HepG2 (cell line): ENCODE data around the gene PFKL. TPM values are rescaled to one million over a fixed set of nuclear protein-coding genes. Genes with fewer than 3 reads are reported as not detected.

Source experiments
- ASH2L ChIP-seq: fragments of 300-600, 200-600 bp; sonication (generic); IDR thresholded peaks from 2 replicates; pipeline ENCODE4 v1.7.0; 2017; ENCODE audit warnings: low read depth, mild to moderate bottlenecking, moderate library complexity, mixed read lengths, low read length; ENCODE audit not compliant: insufficient read length
- ATF1 ChIP-seq: IDR thresholded peaks from 2 replicates; pipeline ENCODE4 v1.6.1; 2016; ENCODE audit warnings: mild to moderate bottlenecking, control low read depth
- ATF6 ChIP-seq: sonication (generic); formaldehyde crosslinking; conservative IDR thresholded peaks from 2 replicates; pipeline ENCODE4 v1.4.0; 2020; ENCODE audit warnings: missing genetic modification reagents
- GATAD1 ChIP-seq: IDR thresholded peaks from 2 replicates; pipeline ENCODE4 v1.6.1; 2016; ENCODE audit warnings: missing genetic modification reagents, missing compliant biosample characterization
- HIC2 ChIP-seq: sonication (generic); formaldehyde crosslinking; IDR thresholded peaks from 2 replicates; pipeline ENCODE4 v1.9.0; 2022; ENCODE audit warnings: low read depth, missing genetic modification reagents
- MTF2 ChIP-seq: sonication (generic); formaldehyde crosslinking; IDR thresholded peaks from 2 replicates; pipeline ENCODE4 v1.5.0; 2020; ENCODE audit warnings: missing genetic modification reagents, borderline replicate concordance
- STAT5B ChIP-seq: sonication (generic); formaldehyde crosslinking; IDR thresholded peaks from 2 replicates; pipeline ENCODE4 v1.4.0; 2020; ENCODE audit warnings: missing genetic modification reagents
- ZBTB14 ChIP-seq: sonication (generic); formaldehyde crosslinking; IDR thresholded peaks from 2 replicates; pipeline ENCODE4 v1.4.0; 2020; ENCODE audit warnings: missing genetic modification reagents
- ZBTB40 ChIP-seq, 2 experiments: fragments of 450-650 bp in 1 of 2; sonication (generic) in 1 of 2; formaldehyde crosslinking in 1 of 2; IDR thresholded peaks; 2 replicates each; pipeline versions ENCODE4 v1.6.1 to v1.8.0; 2016 to 2022; ENCODE audit warnings: antibody characterized with exemption in 1 of 2, mild to moderate bottlenecking in 1 of 2, missing genetic modification reagents in 1 of 2
- ZNF329 ChIP-seq: sonication (generic); formaldehyde crosslinking; IDR thresholded peaks from 2 replicates; pipeline ENCODE4 v1.9.0; 2021; ENCODE audit warnings: low read depth, mild to moderate bottlenecking, missing genetic modification reagents
- ZNF513 ChIP-seq: sonication (generic); formaldehyde crosslinking; conservative IDR thresholded peaks from 2 replicates; pipeline ENCODE4 v1.5.0; 2020; ENCODE audit warnings: missing genetic modification reagents
- polyA plus RNA-seq, 8 experiments: library from polyadenylated mRNA; depleted of rRNA in 3 of 8; stranded (reverse) in 7 of 8; unstranded in 1 of 8; fragments of >200 nt; fragmentation: Illumina TruSeq in 4 of 8; extraction: Trizol in 4 of 8; gene quantifications; 2 replicates each; pipeline versions ENCODE4 v1.2.1 to v1.2.3, GENCODE V29; 2011 to 2016; ENCODE audit warnings: low read depth in 4 of 8, missing spikeins in 1 of 8, mixed read lengths in 1 of 8; ENCODE audit not compliant: insufficient read depth in 1 of 8
- total RNA-seq, 5 experiments: library from RNA; depleted of rRNA; stranded (reverse); fragments of >200 nt; fragmentation: Illumina TruSeq; extraction: Trizol; gene quantifications; 2 replicates each; pipeline ENCODE4 v1.2.3, GENCODE V29; 2016; ENCODE audit warnings: low read depth in 1 of 5

PFKL gene
- total and polyA plus RNA-seq, 2 of the 13 experiments (the other 11 are each of a cell fraction or from before 2014, with no cell fraction given) = 92.8 to 106 TPM

- TF ChIP-seq ZNF329 (CRISPR knock-in tag) = peak; percentile 57; the same call in 1 of the 2 replicates
- TF ChIP-seq ZNF513 (CRISPR knock-in tag) = no peak
- TF ChIP-seq MTF2 (CRISPR knock-in tag) = peak; percentile 46; the same call in 1 of the 2 replicates
- TF ChIP-seq ATF1 = no peak
- TF ChIP-seq ZBTB40 (IDR thresholded peaks at IDR 0.05) = no peak
- peak; percentile 63; the same call in 1 of the 2 replicates for TF ChIP-seq ZBTB40 (CRISPR knock-in tag; IDR thresholded peaks at IDR 0.05)
- no peak for TF ChIP-seq GATAD1
- no peak for TF ChIP-seq ATF6 (CRISPR knock-in tag)
- no peak for TF ChIP-seq ASH2L
- peak; percentile 39; the same call in 1 of the 2 replicates for TF ChIP-seq STAT5B (CRISPR knock-in tag)
- no peak for TF ChIP-seq HIC2 (CRISPR knock-in tag)
- peak; percentile 19; the same call in 1 of the 2 replicates for TF ChIP-seq ZBTB14 (CRISPR knock-in tag)
These were observed at the start of gene PFKL (continued) for GRCh38 chr21:44299458-44300261.
